ACC112 (cell line): ENCODE results near the gene ANGEL2.

Experiments used
- H2AFZ ChIP-seq: fragments of 200-600 bp; sonication (generic); one replicate; pipeline ENCODE4 v1.6.0; 2017; ENCODE audit warnings: antibody characterized with exemption, low read length; ENCODE audit not compliant: unreplicated experiment
- H3K27ac ChIP-seq: fragments of 200-600 bp; sonication (generic); 2 replicates; pipeline ENCODE4 v1.5.1; 2014; ENCODE audit warnings: low read depth, mild to moderate bottlenecking, antibody characterized with exemption, low read length, moderate library complexity
- H3K27me3 ChIP-seq: fragments of 200-600 bp; sonication (generic); 2 replicates; pipeline ENCODE4 v1.6.1; 2014; ENCODE audit warnings: mild to moderate bottlenecking, antibody characterized with exemption, low read length, moderate library complexity, mixed read lengths; ENCODE audit not compliant: insufficient read depth
- H3K36me3 ChIP-seq: fragments of 200-600 bp; sonication (generic); 2 replicates; pipeline ENCODE4 v1.6.1; 2016; ENCODE audit warnings: mild to moderate bottlenecking, antibody characterized with exemption, low read length, moderate library complexity, mixed read lengths; ENCODE audit not compliant: insufficient read depth
- H3K4me1 ChIP-seq: fragments of 200-600 bp; sonication (generic); one replicate; pipeline ENCODE4 v1.6.1; 2016; ENCODE audit warnings: low read length, mixed read lengths; ENCODE audit not compliant: insufficient read depth, unreplicated experiment, control insufficient read depth
- H3K4me3 ChIP-seq: fragments of 200-600 bp; sonication (generic); 2 replicates; pipeline ENCODE4 v1.5.1; 2014; ENCODE audit warnings: mild to moderate bottlenecking, low read depth, low read length
- H3K79me2 ChIP-seq: fragments of 200-600 bp; sonication (generic); one replicate; pipeline ENCODE4 v1.6.0; 2016; ENCODE audit warnings: low read length; ENCODE audit not compliant: control insufficient read depth, unreplicated experiment, insufficient read depth

ANGEL2 gene

GRCh38 chr1:212984522-212985291 is 31.0 kb downstream of the ANGEL2 start:
- Histone ChIP-seq H3K27me3 (no peaks in the 10 kb centered on the region; the same call in 1 of the 2 replicates), H3K79me2 (no peaks in the 10 kb centered on the region), H3K27ac (no peak overlapping the region), H3K36me3 (no peaks in the 10 kb centered on the region), H2AFZ (no peak overlapping the region), H3K4me3 (no peak overlapping the region), H3K4me1 (no peaks in the 10 kb centered on the region)

GRCh38 chr1:212983482-212983881 is 32.2 kb downstream of the ANGEL2 start:
- Histone ChIP-seq H3K27ac (no peak overlapping the region), H3K4me1 (no peaks in the 10 kb centered on the region), H3K27me3 (no peaks in the 10 kb centered on the region; the same call in 1 of the 2 replicates), H3K4me3 (no peak overlapping the region), H3K79me2 (no peaks in the 10 kb centered on the region), H2AFZ (no peak overlapping the region), H3K36me3 (no peaks in the 10 kb centered on the region)

GRCh38 chr1:212982430-212983152 is 33.1 kb downstream of the ANGEL2 start:
- Histone ChIP-seq H3K79me2 (no peaks in the 10 kb centered on the region), H3K36me3 (no peaks in the 10 kb centered on the region), H3K27me3 (no peaks in the 10 kb centered on the region; the same call in 1 of the 2 replicates), H3K4me3 (no peak overlapping the region), H3K27ac (no peak overlapping the region), H2AFZ (no peak overlapping the region), H3K4me1 (no peaks in the 10 kb centered on the region)

GRCh38 chr1:212981571-212982328 is 33.9 kb downstream of the ANGEL2 start:
- H3K36me3 ChIP-seq, result no peaks in the 10 kb centered on the region
- H3K4me3 ChIP-seq, result no peak overlapping the region
- no peaks in the 10 kb centered on the region; the same call in 1 of the 2 replicates for H3K27me3 ChIP-seq
- no peak overlapping the region for H3K27ac ChIP-seq
- no peaks in the 10 kb centered on the region for H3K79me2 ChIP-seq
- H3K4me1 ChIP-seq, result no peaks in the 10 kb centered on the region
- H2AFZ ChIP-seq, result no peak overlapping the region

GRCh38 chr1:212981025-212981495 is 34.6 kb downstream of the ANGEL2 start:
- no peaks in the 10 kb centered on the region for H3K4me1 ChIP-seq
- H3K36me3 ChIP-seq, result no peaks in the 10 kb centered on the region
- no peak overlapping the region for H3K27ac ChIP-seq
- no peaks in the 10 kb centered on the region; the same call in 1 of the 2 replicates for H3K27me3 ChIP-seq
- H3K79me2 ChIP-seq, result no peaks in the 10 kb centered on the region
- no peak overlapping the region for H3K4me3 ChIP-seq
- no peak overlapping the region for H2AFZ ChIP-seq

GRCh38 chr1:212980123-212980785 is 35.4 kb downstream of the ANGEL2 start:
- no peak overlapping the region for H3K27ac ChIP-seq

GRCh38 chr1:212979340-212980122 is 36.1 kb downstream of the ANGEL2 start:
- Histone ChIP-seq H3K27ac (no peak overlapping the region), H3K79me2 (no peaks in the 10 kb centered on the region), H3K4me1 (no peaks in the 10 kb centered on the region), H3K27me3 (no peaks in the 10 kb centered on the region; the same call in 1 of the 2 replicates), H3K4me3 (no peak overlapping the region), H3K36me3 (no peaks in the 10 kb centered on the region), H2AFZ (no peak overlapping the region)

More at GRCh38 chr1:212980123-212980785, 35.4 kb downstream of the ANGEL2 start:
- Histone ChIP-seq H3K79me2 (no peaks in the 10 kb centered on the region), H3K4me3 (no peak overlapping the region), H3K27me3 (no peaks in the 10 kb centered on the region; the same call in 1 of the 2 replicates), H2AFZ (no peak overlapping the region), H3K4me1 (no peaks in the 10 kb centered on the region), H3K36me3 (no peaks in the 10 kb centered on the region)

- H3K27ac ChIP-seq, result no peak overlapping the region
- H3K36me3 ChIP-seq, result no peaks in the 10 kb centered on the region
- no peaks in the 10 kb centered on the region for H3K79me2 ChIP-seq
- H3K27me3 ChIP-seq, result peaks cover 9% of the 10 kb centered on the region
- no peak overlapping the region for H2AFZ ChIP-seq
- H3K4me1 ChIP-seq, result no peaks in the 10 kb centered on the region
- no peak overlapping the region for H3K4me3 ChIP-seq
Observed at GRCh38 chr1:212977781-212978645, 37.7 kb downstream of the ANGEL2 start.

GRCh38 chr1:212976586-212976985 is 39.1 kb downstream of the ANGEL2 start:
- Histone ChIP-seq H3K27me3 (peaks cover 16% of the 10 kb centered on the region), H3K4me3 (no peak overlapping the region), H3K27ac (no peak overlapping the region), H3K36me3 (no peaks in the 10 kb centered on the region), H3K79me2 (no peaks in the 10 kb centered on the region), H3K4me1 (no peaks in the 10 kb centered on the region), H2AFZ (no peak overlapping the region)
